Measurements from ENCODE around the gene TRIM24.

- TF ChIP-seq EZH2 (IDR thresholded peaks at IDR 0.05; ENCODE audit: borderline replicate concordance, low read depth, low read length, poor library complexity, severe bottlenecking) (no peak), CTCF (conservative IDR thresholded peaks at IDR 0.05; ENCODE audit: low read depth, low read length) (no peak)
Observed at GRCh38 chr7:138545123-138545522, 85.1 kb downstream of the TRIM24 start.

All from A673 (cell line).